ENCODE results near the gene LITAF.
"Not testable (repeated sequence)": the region's sequence is repeated elsewhere in the genome, so short reads cannot be mapped to it uniquely, and the experiment has no call there.

The LITAF gene

GRCh38 chr16:11605891-11606290 is 19.2 kb upstream of the LITAF start:
- in situ Hi-C loops (cut with MboI; ENCODE audit: low pct_unique_long_range_greater_than_20kb, low sequenced_read_pairs, unreplicated experiment): no loop called here
- no peak for DNase-seq (ENCODE audit: low spot score)
- TF ChIP-seq CTCF (IDR thresholded peaks at IDR 0.05; ENCODE audit: extremely low read depth, insufficient read depth, missing control alignments): no peak

- TF ChIP-seq CTCF (IDR thresholded peaks at IDR 0.05; ENCODE audit: extremely low read depth, insufficient read depth, missing control alignments): no peak
- in situ Hi-C loops (cut with MboI; ENCODE audit: low pct_unique_long_range_greater_than_20kb, low sequenced_read_pairs, unreplicated experiment): no loop called here
- DNase-seq (ENCODE audit: low spot score): no peak
Measured at GRCh38 chr16:11605564-11605886, 18.8 kb upstream of the LITAF start.

DNA sequence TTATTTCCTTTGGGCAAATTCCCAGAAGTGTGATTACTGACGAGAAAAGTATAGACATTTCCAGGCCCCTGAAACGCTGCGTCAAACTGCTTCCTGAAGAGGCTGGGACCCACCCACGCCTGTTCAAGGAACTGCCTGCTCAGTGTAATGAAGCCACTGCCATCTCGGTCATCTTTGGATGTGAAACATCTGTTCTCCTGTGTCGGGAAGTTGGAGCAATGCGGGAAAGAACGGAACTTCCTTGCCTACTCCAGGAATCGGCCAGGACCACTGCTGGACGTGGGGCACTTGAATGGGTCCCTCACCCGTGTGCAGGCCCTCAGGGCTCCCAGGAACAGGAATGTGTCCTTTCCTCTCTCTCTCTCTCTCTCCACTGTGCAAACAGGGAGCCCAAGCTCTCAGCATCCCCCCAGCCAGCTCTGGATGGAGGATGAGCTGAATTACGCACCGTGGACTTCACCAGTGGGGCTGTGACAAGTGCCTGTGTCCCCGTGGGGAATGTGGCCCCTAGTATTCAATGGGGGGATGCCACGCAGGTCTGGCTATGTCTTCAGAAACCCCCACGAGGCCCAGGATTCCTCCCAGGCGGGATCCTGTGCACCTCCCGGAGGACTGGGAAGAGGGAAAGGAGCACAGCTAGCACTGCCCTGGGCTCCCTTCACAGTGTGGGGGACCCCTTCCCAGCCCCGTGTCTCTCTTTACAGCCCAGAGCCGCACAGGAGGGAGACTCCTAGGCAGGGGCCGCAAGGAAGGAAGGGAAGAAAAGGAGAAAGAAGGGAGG is 18.3 kb upstream of the LITAF start:
- no peak for TF ChIP-seq CTCF (IDR thresholded peaks at IDR 0.05; ENCODE audit: extremely low read depth, insufficient read depth, missing control alignments)
- DNase-seq (ENCODE audit: low spot score): no peak
- in situ Hi-C loops (cut with MboI; ENCODE audit: low pct_unique_long_range_greater_than_20kb, low sequenced_read_pairs, unreplicated experiment): no loop called here

DNA sequence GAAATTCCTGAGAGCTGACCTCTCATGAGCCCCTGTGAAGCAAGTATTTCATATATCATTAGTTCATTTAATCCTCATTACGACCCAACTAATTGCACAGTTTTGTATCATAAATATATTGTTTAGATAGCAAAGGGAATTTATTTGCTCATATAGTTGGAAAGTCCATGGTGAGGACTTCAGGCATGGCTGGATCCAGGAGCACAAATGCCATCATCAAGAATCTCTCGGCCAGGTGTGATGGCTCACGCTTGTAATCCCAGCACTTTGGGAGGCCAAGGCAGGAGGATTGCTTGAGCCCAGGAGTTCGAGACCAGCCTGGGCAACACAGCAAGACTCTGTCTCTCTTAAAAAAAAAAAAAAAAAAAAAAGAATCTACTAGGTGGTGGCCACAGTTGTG is 17.6 kb upstream of the LITAF start:
- in situ Hi-C loops (cut with MboI; ENCODE audit: low pct_unique_long_range_greater_than_20kb, low sequenced_read_pairs, unreplicated experiment); DNase-seq (ENCODE audit: low spot score): not testable (repeated sequence)

DNA sequence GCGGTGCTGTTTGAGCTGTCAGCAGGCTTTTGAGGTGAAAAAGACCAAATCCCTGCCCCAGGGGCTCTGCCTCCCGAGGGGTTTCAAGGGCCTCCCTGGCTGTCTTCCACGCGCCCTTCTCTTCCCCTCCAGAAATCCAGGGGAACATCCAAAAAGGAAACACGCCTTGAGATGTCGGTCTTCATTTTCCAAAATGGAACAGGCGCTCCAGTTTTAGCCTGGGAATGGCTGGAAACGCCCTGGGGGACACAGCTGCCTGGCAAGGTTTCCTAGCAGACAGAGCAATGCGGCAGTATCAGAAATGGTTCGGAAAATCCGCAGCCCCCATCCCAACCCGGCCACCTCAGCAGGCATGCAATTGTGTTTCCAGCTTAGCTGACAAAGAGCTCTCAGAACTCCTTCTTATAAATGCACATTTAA is 16.6 kb upstream of the LITAF start:
- TF ChIP-seq CTCF (IDR thresholded peaks at IDR 0.05; ENCODE audit: extremely low read depth, insufficient read depth, missing control alignments): no peak
- no peak for DNase-seq (ENCODE audit: low spot score)
- in situ Hi-C loops (cut with MboI; ENCODE audit: low pct_unique_long_range_greater_than_20kb, low sequenced_read_pairs, unreplicated experiment): no loop called here

DNA sequence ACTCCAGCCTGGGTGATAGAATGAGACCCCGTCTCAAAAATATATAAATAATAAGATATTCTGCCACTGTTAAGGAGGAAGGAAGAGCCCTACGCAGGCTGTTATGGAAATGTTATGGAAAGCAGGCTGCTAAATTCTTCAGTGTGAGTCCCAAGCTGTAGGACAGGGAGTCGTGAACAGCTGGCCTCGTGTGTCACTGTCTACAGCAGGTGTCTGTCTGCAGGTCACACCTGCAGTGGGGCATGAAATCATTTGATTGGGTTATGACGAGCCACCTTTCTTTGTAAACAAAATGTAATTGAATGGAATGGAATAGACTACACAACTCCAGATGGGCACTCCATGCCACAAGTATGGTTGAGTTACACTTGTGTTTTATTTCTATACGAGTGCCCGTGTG is 15.6 kb upstream of the LITAF start:
- no peak for TF ChIP-seq CTCF (IDR thresholded peaks at IDR 0.05; ENCODE audit: extremely low read depth, insufficient read depth, missing control alignments)
- in situ Hi-C loops (cut with MboI; ENCODE audit: low pct_unique_long_range_greater_than_20kb, low sequenced_read_pairs, unreplicated experiment): no loop called here
- no peak for DNase-seq (ENCODE audit: low spot score)

GRCh38 chr16:11601911-11602310 is 15.2 kb upstream of the LITAF start:
- no peak for TF ChIP-seq CTCF (IDR thresholded peaks at IDR 0.05; ENCODE audit: extremely low read depth, insufficient read depth, missing control alignments)
- DNase-seq (ENCODE audit: low spot score): no peak
- in situ Hi-C loops (cut with MboI; ENCODE audit: low pct_unique_long_range_greater_than_20kb, low sequenced_read_pairs, unreplicated experiment): no loop called here

Measured in GM13977 (cell line).